HG02588 (cell line): ENCODE data around the gene SLCO6A1.

Experiments
- ATAC-seq: cut with Tn5 transposase; IDR thresholded peaks from one replicate; pipeline ENCODE4 v1.9.1; 2021; ENCODE audit warnings: mild to moderate bottlenecking, moderate library complexity; ENCODE audit not compliant: unreplicated experiment

SLCO6A1 gene

GRCh38 chr5:102481054-102481715 lies 17.6 kb downstream of the SLCO6A1 start:
- no peak for ATAC-seq

- ATAC-seq, result peak; percentile 83
Measured at GRCh38 chr5:102453716-102454115, 45.1 kb downstream of the SLCO6A1 start.

- no peak for ATAC-seq
Measured at GRCh38 chr5:102451082-102451481, 47.7 kb downstream of the SLCO6A1 start.

GRCh38 chr5:102450313-102450990 lies 48.3 kb downstream of the SLCO6A1 start:
- no peak for ATAC-seq

DNA sequence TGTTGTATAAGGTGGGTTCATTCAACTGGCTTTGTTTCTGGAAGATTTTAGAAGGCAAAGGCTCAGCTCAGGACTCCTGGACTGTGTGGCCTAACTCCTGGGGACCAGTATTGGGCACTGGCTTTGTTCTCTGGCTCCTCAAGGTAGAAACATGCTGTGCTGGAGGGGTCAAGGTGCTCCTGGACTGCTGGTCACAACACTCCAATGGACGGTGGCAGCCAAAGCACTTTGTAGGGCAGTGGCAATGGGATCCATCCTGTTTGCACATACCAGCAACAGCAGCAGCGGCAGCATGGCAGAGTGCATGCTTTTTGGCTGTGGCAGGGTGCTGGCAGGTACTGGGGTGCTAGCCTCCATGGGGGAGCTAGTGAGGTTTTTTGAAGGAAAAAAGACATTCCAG lies 65.3 kb downstream of the SLCO6A1 start:
- no peak for ATAC-seq

- no peak for ATAC-seq
Measured at GRCh38 chr5:102421647-102422046, 77.2 kb downstream of the SLCO6A1 start.

GRCh38 chr5:102418531-102418930 lies 80.3 kb downstream of the SLCO6A1 start:
- ATAC-seq, result no peak

GRCh38 chr5:102414448-102414847 lies 84.4 kb downstream of the SLCO6A1 start:
- no peak for ATAC-seq

DNA sequence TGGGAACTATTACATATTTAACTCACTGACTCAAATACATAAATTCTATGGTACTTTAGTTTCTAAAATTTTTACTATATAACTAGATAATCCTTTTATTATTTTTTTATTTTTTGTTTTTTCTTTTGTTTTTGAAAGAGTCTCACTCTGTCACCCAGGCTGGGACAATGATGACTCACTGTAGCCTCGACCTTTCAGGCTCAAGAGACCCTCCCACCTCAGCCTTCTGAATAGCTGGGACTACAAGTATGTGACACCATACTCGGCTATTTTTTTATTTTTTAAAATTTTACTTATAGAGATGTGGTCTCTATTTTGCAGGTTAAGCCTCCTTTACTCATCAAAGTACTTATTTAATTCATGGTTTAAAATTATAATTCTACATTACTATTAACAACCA lies 110.6 kb downstream of the SLCO6A1 start:
- ATAC-seq, result no peak

DNA sequence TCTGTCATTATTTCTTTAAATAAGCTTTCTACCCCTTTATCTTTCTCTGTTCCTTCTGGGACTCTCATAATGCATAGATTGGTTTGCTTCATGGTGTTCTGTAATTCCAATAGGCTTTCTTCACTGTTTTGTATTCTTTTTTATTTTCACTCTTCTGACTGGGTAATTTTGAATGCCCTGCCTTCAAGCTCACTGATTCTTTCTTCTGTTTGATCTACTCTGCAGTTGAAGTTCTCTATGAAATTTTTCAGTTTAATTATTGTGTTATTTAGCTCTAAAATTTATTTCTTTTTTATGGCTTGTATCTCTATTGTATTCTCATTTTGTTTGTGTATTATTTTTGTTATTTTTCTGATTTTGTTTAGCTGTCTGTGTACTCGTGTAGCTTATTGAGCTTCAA lies 113.4 kb downstream of the SLCO6A1 start:
- no peak for ATAC-seq

DNA sequence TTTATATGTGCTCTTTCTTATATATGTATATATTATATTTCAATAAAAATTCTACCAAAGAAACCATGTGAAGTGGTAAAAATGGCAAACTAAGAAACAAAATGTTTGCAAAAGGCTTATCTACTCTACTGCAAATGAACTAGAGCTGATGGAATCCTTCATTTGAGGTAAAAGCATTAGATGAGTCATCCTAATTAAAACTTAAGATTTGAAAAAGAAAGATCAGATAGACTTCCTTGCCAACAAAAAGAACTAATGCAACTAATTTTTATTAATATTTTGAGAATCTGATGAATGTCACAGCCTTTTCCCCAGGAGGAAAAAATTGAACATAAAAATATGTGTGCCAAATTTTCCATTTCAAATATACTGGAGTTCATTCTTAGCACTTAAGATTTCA lies 118.6 kb downstream of the SLCO6A1 start:
- no peak for ATAC-seq

GRCh38 chr5:102375876-102376275 lies 122.9 kb downstream of the SLCO6A1 start:
- no peak for ATAC-seq

- no peak for ATAC-seq
Measured at GRCh38 chr5:102375272-102375671, 123.5 kb downstream of the SLCO6A1 start.

DNA sequence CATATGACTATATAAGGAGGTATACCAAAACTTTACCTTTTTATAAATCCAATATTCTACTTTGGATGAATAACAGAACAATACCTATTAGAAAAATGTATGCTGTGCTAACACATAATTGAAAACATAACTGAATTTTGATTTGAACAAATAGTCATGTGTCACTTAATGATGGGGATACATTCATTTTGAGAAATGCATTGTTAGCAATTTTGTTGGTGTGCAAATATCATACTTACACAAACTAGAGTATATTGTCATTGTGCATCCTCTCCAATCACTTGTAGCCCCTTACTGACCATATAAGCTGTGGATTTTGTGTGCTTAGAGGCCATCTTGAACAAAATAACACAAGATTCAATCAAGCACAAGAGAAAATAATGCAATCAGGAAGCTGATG lies 130.4 kb downstream of the SLCO6A1 start:
- ATAC-seq, result no peak

GRCh38 chr5:102341681-102342288 lies 157.0 kb downstream of the SLCO6A1 start:
- no peak for ATAC-seq

GRCh38 chr5:102324714-102325113 lies 174.1 kb downstream of the SLCO6A1 start:
- no peak for ATAC-seq
